ENCODE results near the gene MSI2. TPM values are rescaled to one million over a fixed set of nuclear protein-coding genes. Genes with fewer than 3 reads are reported as not detected.

The MSI2 gene
- total and polyA plus RNA-seq, 9 of the 15 experiments (the other 6 are each of a cell fraction or from before 2014, with no cell fraction given): 4.6 to 61.8 (median 42.4) TPM

GRCh38 chr17:57485566-57485865 lies 229.2 kb downstream of the MSI2 start (continued):
- no peak for TF ChIP-seq ZNF639 (CRISPR knock-in tag; conservative IDR thresholded peaks at IDR 0.05 in 1 of 2, IDR thresholded peaks at IDR 0.05 in 1 of 2)
- no peak for TF ChIP-seq THAP7 (CRISPR knock-in tag; IDR thresholded peaks at IDR 0.05)
- TF ChIP-seq CBFB (CRISPR knock-in tag; IDR thresholded peaks at IDR 0.05): no peak

GRCh38 chr17:57485916-57486881 lies 229.9 kb downstream of the MSI2 start:
- ATAC-seq: no peak
- Histone ChIP-seq H4K20me1 (replicated peaks; ENCODE audit: control insufficient read depth, insufficient read depth, low read length) (peaks cover 30% of the 10 kb centered on the region; the same call in 1 of the 2 replicates), H2AFZ (ENCODE audit: low read depth, low read length) (no peak overlapping the region), H3K9ac (ENCODE audit: insufficient read depth in 1 of 2, low read depth in 2 of 2, low read length in 2 of 2) (no peak overlapping the region), H3K79me2 (ENCODE audit: control insufficient read depth, insufficient read depth, low read length) (no peaks in the 10 kb centered on the region), H3K27me3 (ENCODE audit: control insufficient read depth in 2 of 2, insufficient read depth in 2 of 2, low read length in 2 of 2) (no peaks in the 10 kb centered on the region), H3K9me1 (ENCODE audit: control insufficient read depth, insufficient read depth, low read length) (no peaks in the 10 kb centered on the region), H3K4me3 (no peak overlapping the region), H3K4me2 (ENCODE audit: insufficient read depth, low read length) (no peak overlapping the region), H3K27ac (ENCODE audit: extremely low read depth, low read depth, low read length) (no peak overlapping the region), H3K9me3 (replicated peaks; ENCODE audit: control insufficient read depth, insufficient read depth, low read depth, low read length) (no peaks in the 10 kb centered on the region), H3K4me1 (replicated peaks in 1 of 2; ENCODE audit: control insufficient read depth in 2 of 2, insufficient read depth in 2 of 2, low read length in 2 of 2) (peaks cover 11 to 22% of the 10 kb centered on the region in 2 experiments), H3K36me3 (ENCODE audit: control insufficient read depth, insufficient read depth, low read length) (no peaks in the 10 kb centered on the region; the same call in 2 of the 3 replicates)
- CTCF ChIA-PET (ENCODE audit: low intra/inter-chr PET ratio): no interaction called here
- no peak for FAIRE-seq
- intact Hi-C loops (cut with micrococcal nuclease): no loop called here
- no TSS peak for BruUV-seq (replicated peaks)
- WGBS (ENCODE audit: insufficient coverage, low coverage, missing lambda C conversion rate): 69% methylated on average over 13 of the region's 13 CpGs
- POLR2A ChIA-PET: no interaction called here
- no peak for DNase-seq (ENCODE audit: extremely low read depth in 1 of 4, low spot score in 3 of 4)
- in situ Hi-C loops (cut with MboI): no loop called here
- TF ChIP-seq CREM (IDR thresholded peaks at IDR 0.05; ENCODE audit: low read depth) (no peak), PKNOX1 (IDR thresholded peaks at IDR 0.05) (no peak), TCFL5 (CRISPR knock-in tag; conservative IDR thresholded peaks at IDR 0.05) (no peak), DLX4 (CRISPR knock-in tag; IDR thresholded peaks at IDR 0.05) (no peak), ZNF224 (CRISPR knock-in tag; IDR thresholded peaks at IDR 0.05) (no peak), HOXB6 (CRISPR knock-in tag; IDR thresholded peaks at IDR 0.05; ENCODE audit: borderline replicate concordance) (no peak), GMEB1 (CRISPR knock-in tag; IDR thresholded peaks at IDR 0.05) (no peak), GATAD2B (IDR thresholded peaks at IDR 0.05; ENCODE audit: borderline replicate concordance) (no peak), ZNF431 (CRISPR knock-in tag; IDR thresholded peaks at IDR 0.05) (no peak), PML (IDR thresholded peaks at IDR 0.05; ENCODE audit: low read length) (no peak), RUNX1 (IDR thresholded peaks at IDR 0.05; ENCODE audit: low read depth) (no peak), RBM17 (IDR thresholded peaks at IDR 0.05; ENCODE audit: borderline replicate concordance, low read depth, low read length) (no peak)

Data from K562 (cell line).